ENCODE data around the gene KSR2. TPM values are rescaled to one million over a fixed set of nuclear protein-coding genes. Genes with fewer than 3 reads are reported as not detected.

KSR2 gene
- total RNA-seq, 2 donors from 2014 or later, result 0.66 to 1.0 TPM

GRCh38 chr12:117699575-117699974, 269.2 kb downstream of the KSR2 start:
- TF ChIP-seq POLR2A (IDR thresholded peaks at IDR 0.05), result no peak
- TF ChIP-seq CTCF (IDR thresholded peaks at IDR 0.05), result no peak
- H3K36me3 ChIP-seq (replicated peaks in 1 of 2; ENCODE audit: insufficient read depth in 1 of 2, low read depth in 2 of 2), result no peaks in the 10 kb centered on the region
- H3K9me3 ChIP-seq, result no peaks in the 10 kb centered on the region
- no peak overlapping the region for H3K4me3 ChIP-seq
- no peaks in the 10 kb centered on the region for H3K27me3 ChIP-seq
- ATAC-seq (no peak), DNase-seq (no peak)
- WGBS, 2 donors, result 77 to 93% methylated on average over 5 of the region's 5 CpGs
- H3K27ac ChIP-seq, result no peak overlapping the region
- intact Hi-C loops (cut with DNase I), result no loop called here
- H3K4me1 ChIP-seq, result no peaks in the 10 kb centered on the region

DNA sequence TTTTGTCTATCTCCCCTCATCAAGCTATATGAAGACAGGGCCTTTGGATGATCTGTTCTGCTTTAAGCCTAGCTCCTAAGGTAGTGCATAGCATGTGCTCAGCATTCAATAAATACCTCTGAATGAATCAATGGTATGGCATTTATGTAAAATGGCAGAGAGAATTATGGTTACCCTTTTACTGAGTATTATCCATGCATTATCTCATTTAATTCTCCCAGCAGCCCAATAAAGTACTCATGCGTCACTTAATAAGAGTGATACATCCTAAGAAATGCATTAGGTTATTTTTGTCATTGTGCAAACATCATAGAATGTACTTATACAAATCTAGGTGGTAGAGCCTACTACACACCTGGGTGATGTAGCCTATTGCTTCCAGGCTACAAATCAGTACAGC, 269.7 kb downstream of the KSR2 start:
- Histone ChIP-seq H3K27ac (no peak overlapping the region), H3K9me3 (no peaks in the 10 kb centered on the region), H3K4me3 (no peak overlapping the region), H3K36me3 (replicated peaks in 1 of 2; ENCODE audit: insufficient read depth in 1 of 2, low read depth in 2 of 2) (no peaks in the 10 kb centered on the region), H3K4me1 (no peaks in the 10 kb centered on the region), H3K27me3 (no peaks in the 10 kb centered on the region)
- ATAC-seq, result no peak
- intact Hi-C loops (cut with DNase I), result no loop called here
- TF ChIP-seq POLR2A (IDR thresholded peaks at IDR 0.05) (no peak), CTCF (IDR thresholded peaks at IDR 0.05) (no peak)
- WGBS, 2 donors, result 91 to 96% methylated on average over 1 of the region's 1 CpG
- DNase-seq, result no peak

GRCh38 chr12:117695956-117696355, 272.8 kb downstream of the KSR2 start:
- no peaks in the 10 kb centered on the region for H3K36me3 ChIP-seq (replicated peaks in 1 of 2; ENCODE audit: insufficient read depth in 1 of 2, low read depth in 2 of 2)
- 85 to 86% methylated on average over 6 of the region's 6 CpGs for WGBS, 2 donors
- ATAC-seq (no peak), DNase-seq (no peak)
- H3K27ac ChIP-seq, result no peak overlapping the region
- H3K27me3 ChIP-seq, result no peaks in the 10 kb centered on the region
- H3K4me1 ChIP-seq, result no peaks in the 10 kb centered on the region
- TF ChIP-seq POLR2A (IDR thresholded peaks at IDR 0.05), result no peak
- intact Hi-C loops (cut with DNase I), result no loop called here
- no peaks in the 10 kb centered on the region for H3K9me3 ChIP-seq
- no peak overlapping the region for H3K4me3 ChIP-seq

DNA sequence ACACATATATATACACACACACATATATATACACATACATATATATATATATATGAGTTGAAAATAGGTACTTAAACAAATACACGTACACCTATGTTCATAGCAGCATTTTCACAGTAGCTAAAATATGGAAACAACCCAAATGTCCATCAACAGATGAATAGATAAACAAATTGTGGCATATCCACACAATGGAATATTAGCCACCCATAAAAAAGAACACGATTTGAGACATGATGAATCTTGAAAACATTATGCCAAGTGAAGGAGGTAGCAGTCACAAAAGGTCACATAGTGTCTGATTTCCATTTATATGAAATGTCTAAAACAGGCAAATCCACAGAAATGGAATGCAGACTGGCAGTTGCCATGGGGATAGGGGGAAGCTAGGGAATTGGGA, 276.3 kb downstream of the KSR2 start:
- ATAC-seq (no peak), DNase-seq (no peak)
- no peaks in the 10 kb centered on the region for H3K27me3 ChIP-seq
- H3K4me1 ChIP-seq, result peaks cover 2% of the 10 kb centered on the region
- no peak overlapping the region for H3K4me3 ChIP-seq
- H3K36me3 ChIP-seq (replicated peaks in 1 of 2; ENCODE audit: insufficient read depth in 1 of 2, low read depth in 2 of 2), result no peaks in the 10 kb centered on the region
- H3K9me3 ChIP-seq, result no peaks in the 10 kb centered on the region
- intact Hi-C loops (cut with DNase I), result no loop called here
- WGBS, 2 donors, result 70 to 73% methylated on average over 2 of the region's 2 CpGs
- TF ChIP-seq CTCF (IDR thresholded peaks at IDR 0.05) (no peak), POLR2A (IDR thresholded peaks at IDR 0.05) (no peak)
- no peak overlapping the region for H3K27ac ChIP-seq

DNA sequence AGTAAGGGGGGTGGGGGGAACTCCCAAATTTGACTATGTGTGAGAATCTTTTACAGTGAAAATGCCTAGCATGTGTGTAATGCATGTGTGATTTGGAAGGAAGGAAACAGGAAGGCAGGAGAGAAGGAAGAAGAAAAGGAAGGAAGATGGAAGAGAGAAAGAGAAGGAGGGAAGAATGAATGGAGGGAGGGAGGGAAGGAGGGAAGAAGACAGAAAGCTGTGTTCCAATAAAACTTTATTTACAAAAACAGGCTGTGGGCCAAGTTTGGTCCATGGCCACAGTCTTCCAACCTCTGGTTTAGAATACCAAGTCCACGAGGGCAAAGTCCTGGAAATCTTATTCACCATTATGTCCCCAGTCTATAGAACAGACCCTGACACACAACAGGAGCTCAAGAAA, 278.9 kb downstream of the KSR2 start:
- Histone ChIP-seq H3K36me3 (replicated peaks in 1 of 2; ENCODE audit: insufficient read depth in 1 of 2, low read depth in 2 of 2) (no peaks in the 10 kb centered on the region), H3K27ac (no peak overlapping the region), H3K27me3 (no peaks in the 10 kb centered on the region), H3K4me3 (no peak overlapping the region), H3K4me1 (peaks cover 12% of the 10 kb centered on the region), H3K9me3 (no peaks in the 10 kb centered on the region)
- intact Hi-C loops (cut with DNase I), result no loop called here
- ATAC-seq, result no peak
- whole genome bisulfite sequencing, 2 donors, result 65 to 80% methylated on average over 1 of the region's 1 CpG
- no peak for TF ChIP-seq POLR2A (IDR thresholded peaks at IDR 0.05)
- TF ChIP-seq CTCF (IDR thresholded peaks at IDR 0.05), result no peak
- no peak for DNase-seq
